ENCODE data around the gene FKBP14.

Gene FKBP14, protein sequence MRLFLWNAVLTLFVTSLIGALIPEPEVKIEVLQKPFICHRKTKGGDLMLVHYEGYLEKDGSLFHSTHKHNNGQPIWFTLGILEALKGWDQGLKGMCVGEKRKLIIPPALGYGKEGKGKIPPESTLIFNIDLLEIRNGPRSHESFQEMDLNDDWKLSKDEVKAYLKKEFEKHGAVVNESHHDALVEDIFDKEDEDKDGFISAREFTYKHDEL

DNA sequence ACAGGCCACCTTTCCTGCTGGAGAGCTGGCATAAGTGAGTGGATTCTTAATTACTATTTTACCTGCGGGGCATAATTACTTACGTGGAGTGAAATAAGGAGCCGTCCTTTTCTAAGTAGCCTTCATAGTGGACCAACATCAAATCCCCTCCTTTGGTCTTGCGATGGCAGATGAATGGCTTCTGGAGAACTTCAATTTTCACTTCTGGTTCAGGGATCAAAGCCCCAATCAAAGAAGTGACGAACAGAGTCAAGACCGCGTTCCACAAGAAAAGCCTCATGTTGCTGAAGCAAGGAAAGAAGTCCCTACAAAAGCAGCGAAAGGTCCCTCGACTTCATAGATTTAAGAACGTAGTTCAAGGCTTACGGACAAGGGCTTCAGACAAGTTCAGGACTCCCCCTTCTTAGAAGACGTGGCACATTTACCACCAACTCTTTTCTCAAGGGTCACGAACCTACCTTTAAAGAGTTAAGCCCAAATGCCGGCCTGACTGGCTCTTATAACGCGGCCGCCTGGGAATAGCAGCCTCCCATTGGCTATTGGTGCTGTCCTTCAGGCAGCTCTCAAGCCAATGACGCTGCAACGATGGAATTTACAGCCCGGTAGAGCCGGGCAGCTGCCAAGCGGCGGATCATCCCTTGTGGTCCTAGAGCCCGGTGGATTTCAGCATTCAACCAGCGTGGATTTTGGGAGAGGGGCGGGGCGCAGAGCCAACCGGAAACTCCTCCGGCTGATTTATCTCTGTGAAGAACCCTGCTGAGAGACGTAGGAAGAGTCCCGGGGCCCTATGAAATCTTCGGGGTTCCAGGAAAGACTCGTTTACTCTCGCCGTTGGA, at the start of gene FKBP14:
TSS of gene FKBP14 (minus strand) at position 474 of the 836 bp plus-strand sequence. CDS start at position 280, 194 bp downstream.
- peak; percentile 89 for ATAC-seq

DNA sequence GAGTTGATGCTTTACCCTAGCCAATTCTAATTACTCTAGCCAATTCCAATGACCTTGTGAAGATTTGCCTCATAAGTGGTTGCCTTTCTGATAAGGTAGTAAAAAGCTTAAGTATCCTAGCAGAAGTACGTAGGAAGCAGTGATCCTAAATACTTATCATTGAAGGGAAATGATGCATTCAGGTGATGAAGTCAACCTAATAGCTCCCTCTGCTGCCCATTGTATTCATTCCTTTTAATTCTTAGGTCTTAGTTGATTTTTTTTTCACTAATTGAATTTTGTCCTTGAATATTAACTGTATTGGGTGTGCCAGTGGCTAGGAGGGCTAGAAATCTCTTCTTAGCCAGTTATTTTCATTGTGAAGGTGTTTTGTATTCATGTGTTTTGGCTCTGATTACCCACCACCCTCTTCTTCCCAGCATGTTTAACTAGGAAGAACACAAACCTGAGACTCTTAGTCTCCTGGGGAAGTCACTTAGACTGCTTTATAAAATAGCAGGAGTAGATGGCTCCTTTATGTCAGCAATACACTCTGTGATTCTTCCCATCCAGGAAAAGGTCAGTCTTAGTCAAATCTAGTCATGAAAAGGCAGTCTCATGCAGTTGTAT, 48.0 kb upstream of the FKBP14 start:
- ATAC-seq = no peak

- ATAC-seq = no peak
Observed at GRCh38 chr7:30072735-30073134, 46.2 kb upstream of the FKBP14 start.

- ATAC-seq = no peak
Observed at GRCh38 chr7:30070052-30070451, 43.5 kb upstream of the FKBP14 start.

- no peak for ATAC-seq
Observed at GRCh38 chr7:30069096-30069867, 42.8 kb upstream of the FKBP14 start.

- no peak for ATAC-seq
Observed at GRCh38 chr7:30068117-30068516, 41.6 kb upstream of the FKBP14 start.

GRCh38 chr7:30066687-30067086, 40.2 kb upstream of the FKBP14 start:
- no peak for ATAC-seq

GRCh38 chr7:30065746-30066145, 39.2 kb upstream of the FKBP14 start:
- no peak for ATAC-seq

- ATAC-seq = no peak
Observed at GRCh38 chr7:30062587-30062986, 36.1 kb upstream of the FKBP14 start.

DNA sequence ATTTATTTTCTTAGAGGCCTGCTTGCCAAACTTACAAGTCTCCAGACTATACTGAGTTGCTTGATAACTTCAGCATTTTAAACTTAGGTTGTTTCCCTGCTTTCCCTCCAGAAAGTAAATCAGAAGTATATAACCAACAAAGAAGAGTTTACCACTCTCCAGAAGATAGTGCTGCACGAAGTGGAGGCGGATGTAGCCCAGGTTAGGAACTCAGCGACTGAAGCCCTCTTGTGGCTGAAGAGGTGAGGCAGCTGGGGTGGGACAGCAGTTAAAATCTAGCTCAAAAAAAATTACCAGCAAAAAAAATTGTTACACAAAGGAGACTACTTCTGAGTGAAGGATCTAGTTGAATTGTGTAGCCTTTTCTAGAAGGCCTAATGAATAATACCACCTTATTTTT, 35.3 kb upstream of the FKBP14 start:
- ATAC-seq = peak; percentile 67 to 71

GRCh38 chr7:30057741-30058140, 31.2 kb upstream of the FKBP14 start:
- ATAC-seq = no peak

DNA sequence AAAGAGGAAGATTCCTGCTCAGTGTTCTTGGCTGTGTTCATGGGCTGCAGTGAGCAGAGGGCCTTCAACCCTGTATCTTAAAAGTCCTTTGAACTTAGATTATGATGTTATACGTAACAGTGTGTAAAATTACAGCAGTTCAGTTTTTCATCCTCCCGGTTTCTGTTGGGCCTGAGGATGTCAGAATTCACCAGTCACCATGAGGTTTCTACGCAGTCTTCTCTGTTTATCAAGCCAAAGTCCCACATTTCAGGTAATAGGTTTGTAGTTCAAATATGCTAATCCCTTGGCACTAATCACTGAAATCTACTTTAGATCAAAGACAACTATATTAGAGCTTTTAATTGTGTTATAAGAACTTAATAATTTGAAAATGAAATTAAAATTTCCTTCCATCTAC, 26.6 kb upstream of the FKBP14 start:
- ATAC-seq = no peak

GRCh38 chr7:30049173-30049572, 22.7 kb upstream of the FKBP14 start:
- ATAC-seq = no peak

- peak; percentile 33 to 74 for ATAC-seq
Observed at GRCh38 chr7:30048582-30048981, 22.1 kb upstream of the FKBP14 start.

DNA sequence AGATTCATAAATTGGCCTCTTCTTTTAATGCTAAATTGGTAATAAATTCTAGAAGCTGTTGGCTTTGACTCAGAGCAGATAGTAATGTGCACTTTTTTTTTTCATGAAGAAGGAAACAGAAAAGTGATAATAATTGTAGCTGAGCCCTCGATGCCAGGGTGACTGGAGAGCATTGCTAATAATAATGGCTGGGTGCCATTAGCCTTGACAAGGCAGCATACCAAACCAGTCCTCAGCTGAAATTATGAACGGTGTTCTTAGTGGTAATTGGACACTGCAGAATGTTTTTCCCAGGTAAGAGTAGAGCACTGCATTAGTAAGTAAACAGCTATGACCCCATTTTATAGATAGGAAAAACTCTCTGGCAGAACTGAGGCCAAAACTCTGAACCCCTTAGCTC, 20.6 kb upstream of the FKBP14 start:
- no peak for ATAC-seq

DNA sequence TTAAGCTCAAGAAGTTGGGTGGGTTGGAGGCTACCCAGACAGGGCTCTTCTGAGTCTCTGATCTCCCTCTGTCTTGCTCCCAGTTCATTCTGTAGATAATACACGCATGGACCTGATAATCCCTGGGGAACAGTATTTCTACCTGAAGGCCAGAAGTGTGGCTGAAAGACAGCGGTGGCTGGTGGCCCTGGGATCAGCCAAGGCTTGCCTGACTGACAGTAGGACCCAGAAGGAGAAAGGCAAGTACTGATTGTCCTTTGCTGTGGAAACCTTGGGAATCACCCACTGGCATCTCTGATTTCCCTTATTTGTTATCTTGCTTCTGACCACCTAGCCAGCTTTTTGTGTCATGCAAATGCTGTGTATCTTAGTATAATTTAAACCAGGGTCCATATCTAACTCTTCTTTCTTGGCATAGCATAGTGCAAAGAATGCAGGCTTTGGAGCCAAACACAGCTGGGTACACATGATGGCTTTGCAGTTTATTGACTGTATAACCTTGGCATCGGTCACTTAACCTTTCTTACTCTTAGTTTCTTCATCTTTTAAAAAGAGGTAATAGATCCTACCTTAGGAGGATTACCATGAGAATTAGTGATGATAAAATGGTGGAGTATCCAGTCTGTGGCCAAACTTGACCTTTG, 19.7 kb upstream of the FKBP14 start:
- no peak for ATAC-seq

GRCh38 chr7:30041526-30042269, 15.2 kb upstream of the FKBP14 start:
- no peak for ATAC-seq

DNA sequence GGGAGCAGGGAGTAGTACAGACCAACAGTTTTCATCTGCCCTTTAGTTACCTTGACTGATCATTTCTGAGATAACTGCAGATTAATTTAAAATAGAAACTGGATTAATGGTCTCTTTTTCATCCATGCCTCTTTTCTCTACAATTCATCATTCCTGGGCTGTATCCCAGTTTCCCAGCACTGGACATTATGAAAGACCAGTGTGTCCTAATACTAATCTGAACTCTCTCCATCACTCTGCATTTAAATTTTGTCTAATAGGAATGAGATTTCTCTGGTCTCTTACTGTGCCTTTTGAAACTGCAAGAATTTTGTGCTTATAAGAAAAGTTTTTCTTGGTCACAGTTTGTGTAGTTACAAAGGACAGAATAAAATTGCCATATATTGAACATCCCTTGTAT, 14.4 kb upstream of the FKBP14 start:
- no peak for ATAC-seq

DNA sequence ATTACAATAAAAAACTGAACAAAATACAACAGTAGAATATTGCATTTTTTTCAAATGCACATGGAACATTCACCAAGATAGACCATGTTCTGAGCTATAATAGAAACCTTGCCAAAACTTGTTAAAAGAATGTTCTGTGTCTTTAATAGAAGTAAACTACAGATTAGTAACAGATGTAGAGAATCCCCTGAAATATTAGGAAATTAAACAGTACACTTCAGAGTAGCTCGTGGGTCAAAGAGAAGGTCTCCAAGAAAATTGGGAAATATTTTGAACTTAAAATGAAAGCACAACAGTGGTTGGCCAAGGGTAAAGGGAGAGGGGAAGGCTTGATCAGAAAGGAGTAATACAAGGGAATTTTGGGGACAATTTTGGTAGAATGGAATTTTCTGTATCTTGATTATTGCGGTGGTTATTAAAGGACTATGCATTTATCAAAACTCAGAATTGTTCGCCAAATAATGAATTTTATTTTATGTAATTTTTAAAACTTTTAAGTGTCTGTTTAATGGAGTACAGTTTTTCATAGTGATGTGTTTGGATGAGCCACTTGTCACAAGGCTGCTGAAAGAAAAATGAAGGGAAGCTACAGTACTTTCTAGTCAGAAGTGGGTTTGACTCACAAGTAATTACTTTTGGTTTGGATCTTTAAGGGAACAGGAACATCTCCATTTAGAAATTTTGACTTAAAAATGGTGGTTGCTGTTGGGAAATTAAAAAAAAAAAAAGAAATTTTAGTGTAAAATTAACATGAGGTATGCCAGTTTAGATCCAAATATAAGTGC, 11.9 kb upstream of the FKBP14 start:
- no peak for ATAC-seq

DNA sequence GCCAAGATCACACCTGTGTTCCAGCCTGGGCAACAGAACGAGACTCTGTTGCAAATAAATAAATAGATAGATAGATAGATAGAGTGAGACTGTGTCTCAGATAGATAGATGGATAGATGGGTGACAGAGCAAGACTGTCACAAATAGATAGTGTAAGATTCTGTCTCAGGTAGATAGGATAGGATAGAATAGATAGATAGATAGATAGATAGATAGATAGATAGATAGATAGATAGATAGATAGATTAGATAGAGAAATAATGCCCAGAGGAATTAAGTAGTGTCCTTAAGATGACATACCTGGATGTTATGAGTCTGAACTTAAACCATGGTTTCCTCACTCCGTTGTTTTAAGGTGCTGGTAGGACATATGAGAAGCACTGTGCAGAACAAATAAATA, 9.7 kb upstream of the FKBP14 start:
- ATAC-seq = no peak

- ATAC-seq = no peak
Observed at GRCh38 chr7:30034501-30034900, 8.0 kb upstream of the FKBP14 start.
